ENCODE data around the gene VPS39. TPM values are rescaled to one million over a fixed set of nuclear protein-coding genes. Genes with fewer than 3 reads are reported as not detected.

VPS39 gene
- polyA plus RNA-seq, 1 experiment = 79.5 TPM

GRCh38 chr15:42210696-42211095 lies 2.6 kb upstream of the VPS39 start:
- POLR2A ChIA-PET = no interaction called here
- no peak overlapping the region for H3K4me3 ChIP-seq (ENCODE audit: low read depth, low read length)
- H3K27me3 ChIP-seq (ENCODE audit: control insufficient read depth, insufficient read depth, low read length) = no peaks in the 10 kb centered on the region
- CTCF ChIA-PET = no interaction called here
- TF ChIP-seq CTCF (IDR thresholded peaks at IDR 0.05; ENCODE audit: insufficient read depth, low read depth, low read length) = no peak
- peaks cover 1% of the 10 kb centered on the region for H3K36me3 ChIP-seq (ENCODE audit: control insufficient read depth, insufficient read depth, low read length)
- DNase-seq (ENCODE audit: low read depth) = no peak

DNA sequence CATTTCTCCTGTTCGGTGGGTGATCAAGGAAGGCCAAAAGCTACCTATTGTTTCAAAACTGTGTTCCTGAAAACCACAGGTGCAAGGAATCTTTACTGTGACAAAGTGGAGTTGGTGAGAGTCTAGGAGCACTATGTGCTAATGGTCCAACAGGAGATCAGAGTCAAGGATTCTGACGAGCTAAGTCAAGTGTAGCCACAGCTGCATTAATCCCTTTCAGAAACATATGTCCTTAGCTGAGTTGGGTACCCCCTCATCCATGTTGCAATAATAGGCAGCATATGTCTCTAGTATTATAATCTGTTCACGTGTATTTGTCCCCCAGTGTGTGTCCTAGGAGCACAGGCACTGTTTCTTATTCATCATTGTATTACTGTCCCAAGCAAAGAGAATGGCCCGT lies 1.7 kb downstream of the VPS39 start:
- POLR2A ChIA-PET = interaction anchor here (0.5 kb wide), 1 partner anchor 861 kb away, joined by 3 read pairs; no protein-coding TSS in a partner anchor
- no peak overlapping the region for H3K4me3 ChIP-seq (ENCODE audit: low read depth, low read length)
- DNase-seq (ENCODE audit: low read depth) = no peak
- CTCF ChIA-PET = interaction anchor here (0.5 kb wide), 1 partner anchor 135 kb away, joined by 3 read pairs; no protein-coding TSS in a partner anchor
- H3K27me3 ChIP-seq (ENCODE audit: control insufficient read depth, insufficient read depth, low read length) = no peaks in the 10 kb centered on the region
- TF ChIP-seq CTCF (IDR thresholded peaks at IDR 0.05; ENCODE audit: insufficient read depth, low read depth, low read length) = no peak
- H3K36me3 ChIP-seq (ENCODE audit: control insufficient read depth, insufficient read depth, low read length) = peaks cover under 1% of the 10 kb centered on the region

- peak; percentile 20 for DNase-seq (ENCODE audit: low read depth)
- ChIA-PET POLR2A (interaction anchor here (0.6 kb wide), 1 partner anchor 69 kb away, joined by 3 read pairs; the partner anchor contains the start of genes GANC and TMEM87A), CTCF (no interaction called here)
- Histone ChIP-seq H3K36me3 (ENCODE audit: control insufficient read depth, insufficient read depth, low read length) (no peaks in the 10 kb centered on the region), H3K27me3 (ENCODE audit: control insufficient read depth, insufficient read depth, low read length) (no peaks in the 10 kb centered on the region), H3K4me3 (ENCODE audit: low read depth, low read length) (no peak overlapping the region)
- no peak for TF ChIP-seq CTCF (IDR thresholded peaks at IDR 0.05; ENCODE audit: insufficient read depth, low read depth, low read length)
Measured at GRCh38 chr15:42203891-42204290, 4.2 kb downstream of the VPS39 start.

DNA sequence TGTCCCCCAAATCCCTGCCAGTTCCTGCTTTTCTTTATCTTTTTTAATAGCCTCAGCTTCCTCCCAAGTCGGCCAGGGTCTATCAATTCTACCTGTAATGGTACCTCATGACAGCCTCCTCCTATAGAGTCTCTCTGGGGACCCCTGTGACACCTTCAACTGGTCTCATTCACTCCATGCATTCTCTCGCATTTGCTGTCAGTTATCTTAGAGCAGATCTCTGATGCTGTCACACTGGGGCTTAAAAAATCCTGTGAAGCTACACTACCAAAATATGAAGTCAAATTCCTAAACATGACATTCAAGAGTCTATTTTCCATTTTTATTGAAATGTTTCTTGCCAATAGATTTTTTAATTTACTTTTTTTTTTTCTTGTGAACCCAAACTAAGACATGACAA lies 5.5 kb downstream of the VPS39 start:
- CTCF ChIA-PET = no interaction called here

GRCh38 chr15:42201801-42202200 lies 6.3 kb downstream of the VPS39 start:
- TF ChIP-seq CTCF (IDR thresholded peaks at IDR 0.05; ENCODE audit: insufficient read depth, low read depth, low read length) = no peak
- Histone ChIP-seq H3K27me3 (ENCODE audit: control insufficient read depth, insufficient read depth, low read length) (no peaks in the 10 kb centered on the region), H3K4me3 (ENCODE audit: low read depth, low read length) (no peak overlapping the region), H3K36me3 (ENCODE audit: control insufficient read depth, insufficient read depth, low read length) (no peaks in the 10 kb centered on the region)
- no peak for DNase-seq (ENCODE audit: low read depth)
- ChIA-PET POLR2A (no interaction called here), CTCF (interaction anchor here (0.6 to 1.4 kb wide), 2 partner anchors 15 to 228 kb away, joined by 3 to 4 read pairs; no protein-coding TSS in a partner anchor)

More for the DNA sequence above, 5.5 kb downstream of the VPS39 start:
- TF ChIP-seq CTCF (IDR thresholded peaks at IDR 0.05; ENCODE audit: insufficient read depth, low read depth, low read length) = no peak
- no peaks in the 10 kb centered on the region for H3K36me3 ChIP-seq (ENCODE audit: control insufficient read depth, insufficient read depth, low read length)
- POLR2A ChIA-PET = no interaction called here
- no peak overlapping the region for H3K4me3 ChIP-seq (ENCODE audit: low read depth, low read length)
- no peak for DNase-seq (ENCODE audit: low read depth)
- H3K27me3 ChIP-seq (ENCODE audit: control insufficient read depth, insufficient read depth, low read length) = no peaks in the 10 kb centered on the region

All from BJ (cell line).